ENCODE data around the gene AKAP1. TPM values are rescaled to one million over a fixed set of nuclear protein-coding genes. Genes with fewer than 3 reads are reported as not detected.
"Not testable (repeated sequence)": the region's sequence is repeated elsewhere in the genome, so short reads cannot be mapped to it uniquely, and the experiment has no call there.

The AKAP1 gene
- total RNA-seq, 6 donors from 2014 or later: 51.2 to 147 (median 79.4) TPM

DNA sequence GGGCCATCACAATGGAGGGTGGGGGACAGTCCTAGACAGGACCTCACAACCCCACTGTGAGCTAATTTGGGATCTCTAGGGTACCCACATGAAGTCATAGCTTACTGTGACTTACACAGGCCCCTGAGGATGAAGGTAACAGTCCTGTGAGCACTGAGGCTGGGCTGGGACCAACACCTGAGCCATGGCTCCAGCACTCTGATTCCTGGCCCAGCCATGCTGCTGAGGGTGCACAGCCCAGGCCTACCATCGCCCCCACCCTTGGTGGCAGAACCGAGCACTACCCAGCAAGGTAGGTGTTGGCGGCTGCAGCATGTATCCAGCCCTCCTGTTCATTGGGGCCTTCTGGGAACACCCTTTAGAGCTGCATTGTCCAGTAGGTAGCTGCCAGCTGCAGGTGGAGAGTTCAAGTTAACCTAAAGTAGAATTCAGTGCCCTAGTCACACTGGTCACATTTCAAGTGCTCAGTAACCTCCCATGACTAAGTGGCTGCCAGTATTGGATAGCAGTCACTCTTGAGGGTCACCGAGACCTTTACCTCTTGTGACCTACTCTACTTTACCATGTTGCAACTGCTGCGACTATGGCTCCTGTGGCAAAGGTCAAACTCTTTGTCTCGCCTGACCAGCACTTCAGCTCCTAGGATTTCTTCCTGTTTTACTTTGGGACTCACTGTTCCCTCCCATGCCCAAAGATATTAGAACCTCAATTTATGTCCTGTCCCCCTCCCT lies 11.6 kb downstream of the AKAP1 start:
- no peak overlapping the region for H3K4me3 ChIP-seq
- no peaks in the 10 kb centered on the region for H3K27me3 ChIP-seq
- peaks cover 7 to 44% (median 23%) of the 10 kb centered on the region in 4 donors for H3K4me1 ChIP-seq
- ATAC-seq (ENCODE audit: low FRiP score in 2 of 2) (peak in 1 of 2 donors; percentile 28), DNase-seq (peak in 1 of 2 donors; percentile 63)
- TF ChIP-seq POLR2A (IDR thresholded peaks at IDR 0.05) (no peak), EP300 (IDR thresholded peaks at IDR 0.05) (no peak), POLR2AphosphoS5 (IDR thresholded peaks at IDR 0.05) (peak in 1 of 2 donors; percentile 21)
- TF ChIP-seq, protein P1, sequence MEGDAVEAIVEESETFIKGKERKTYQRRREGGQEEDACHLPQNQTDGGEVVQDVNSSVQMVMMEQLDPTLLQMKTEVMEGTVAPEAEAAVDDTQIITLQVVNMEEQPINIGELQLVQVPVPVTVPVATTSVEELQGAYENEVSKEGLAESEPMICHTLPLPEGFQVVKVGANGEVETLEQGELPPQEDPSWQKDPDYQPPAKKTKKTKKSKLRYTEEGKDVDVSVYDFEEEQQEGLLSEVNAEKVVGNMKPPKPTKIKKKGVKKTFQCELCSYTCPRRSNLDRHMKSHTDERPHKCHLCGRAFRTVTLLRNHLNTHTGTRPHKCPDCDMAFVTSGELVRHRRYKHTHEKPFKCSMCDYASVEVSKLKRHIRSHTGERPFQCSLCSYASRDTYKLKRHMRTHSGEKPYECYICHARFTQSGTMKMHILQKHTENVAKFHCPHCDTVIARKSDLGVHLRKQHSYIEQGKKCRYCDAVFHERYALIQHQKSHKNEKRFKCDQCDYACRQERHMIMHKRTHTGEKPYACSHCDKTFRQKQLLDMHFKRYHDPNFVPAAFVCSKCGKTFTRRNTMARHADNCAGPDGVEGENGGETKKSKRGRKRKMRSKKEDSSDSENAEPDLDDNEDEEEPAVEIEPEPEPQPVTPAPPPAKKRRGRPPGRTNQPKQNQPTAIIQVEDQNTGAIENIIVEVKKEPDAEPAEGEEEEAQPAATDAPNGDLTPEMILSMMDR (IDR thresholded peaks at IDR 0.05): no peak
- WGBS, 2 donors: 77 to 82% methylated on average over 3 to 6 of the region's 6 CpGs
- peak overlapping the region in 2 of 4 donors; percentile 47 to 60 for H3K27ac ChIP-seq
- H3K36me3 ChIP-seq: no peaks in the 10 kb centered on the region
- no peaks in the 10 kb centered on the region for H3K9me3 ChIP-seq

- no peaks in the 10 kb centered on the region for H3K9me3 ChIP-seq
- H3K27ac ChIP-seq: peak overlapping the region in 1 of 4 donors; percentile 21
- DNase-seq (no peak), ATAC-seq (ENCODE audit: low FRiP score in 2 of 2) (no peak)
- no peak overlapping the region for H3K4me3 ChIP-seq
- 0 to 45% methylated on average over 1 to 2 of the region's 2 CpGs for WGBS, 2 donors
- no peaks in the 10 kb centered on the region for H3K27me3 ChIP-seq
- no peaks in the 10 kb centered on the region for H3K36me3 ChIP-seq
- peaks cover 0 to 33% (median 17%) of the 10 kb centered on the region in 4 donors for H3K4me1 ChIP-seq
- no peak for TF ChIP-seq EP300 (IDR thresholded peaks at IDR 0.05)
- TF ChIP-seq, protein P1 (IDR thresholded peaks at IDR 0.05): no peak
- TF ChIP-seq POLR2A (IDR thresholded peaks at IDR 0.05): no peak
These were observed 12.9 kb downstream of the AKAP1 start for GRCh38 chr17:57097832-57098421.

GRCh38 chr17:57099165-57099564 lies 14.1 kb downstream of the AKAP1 start:
- WGBS, 2 donors: 83 to 96% methylated on average over 3 of the region's 3 CpGs
- no peak for ATAC-seq (ENCODE audit: low FRiP score in 2 of 2)

GRCh38 chr17:57102122-57102521 lies 17.1 kb downstream of the AKAP1 start:
- DNase-seq (no peak), ATAC-seq (ENCODE audit: low FRiP score in 2 of 2) (no peak)
- Histone ChIP-seq H3K27ac (no peak overlapping the region), H3K4me3 (no peak overlapping the region), H3K27me3 (no peaks in the 10 kb centered on the region), H3K36me3 (peaks cover 0 to 13% (median 5%) of the 10 kb centered on the region in 4 donors), H3K4me1 (peaks cover 4 to 23% (median 14%) of the 10 kb centered on the region in 4 donors), H3K9me3 (no peaks in the 10 kb centered on the region)
- 73 to 89% methylated on average over 4 of the region's 4 CpGs for WGBS, 2 donors
- TF ChIP-seq EP300 (IDR thresholded peaks at IDR 0.05): no peak
- no peak for TF ChIP-seq POLR2A (IDR thresholded peaks at IDR 0.05)
- TF ChIP-seq, protein P1 (IDR thresholded peaks at IDR 0.05): no peak
- no peak for TF ChIP-seq POLR2AphosphoS5 (IDR thresholded peaks at IDR 0.05)

More at GRCh38 chr17:57099165-57099564, 14.1 kb downstream of the AKAP1 start:
- no peak for TF ChIP-seq EP300 (IDR thresholded peaks at IDR 0.05)
- TF ChIP-seq POLR2A (IDR thresholded peaks at IDR 0.05): no peak
- TF ChIP-seq POLR2AphosphoS5 (IDR thresholded peaks at IDR 0.05): no peak
- TF ChIP-seq, protein P1 (IDR thresholded peaks at IDR 0.05): no peak
- no peaks in the 10 kb centered on the region for H3K36me3 ChIP-seq
- no peak for DNase-seq
- H3K9me3 ChIP-seq: no peaks in the 10 kb centered on the region
- no peak overlapping the region for H3K27ac ChIP-seq
- peaks cover 0 to 33% (median 15%) of the 10 kb centered on the region in 4 donors for H3K4me1 ChIP-seq
- H3K4me3 ChIP-seq: no peak overlapping the region
- H3K27me3 ChIP-seq: no peaks in the 10 kb centered on the region

DNA sequence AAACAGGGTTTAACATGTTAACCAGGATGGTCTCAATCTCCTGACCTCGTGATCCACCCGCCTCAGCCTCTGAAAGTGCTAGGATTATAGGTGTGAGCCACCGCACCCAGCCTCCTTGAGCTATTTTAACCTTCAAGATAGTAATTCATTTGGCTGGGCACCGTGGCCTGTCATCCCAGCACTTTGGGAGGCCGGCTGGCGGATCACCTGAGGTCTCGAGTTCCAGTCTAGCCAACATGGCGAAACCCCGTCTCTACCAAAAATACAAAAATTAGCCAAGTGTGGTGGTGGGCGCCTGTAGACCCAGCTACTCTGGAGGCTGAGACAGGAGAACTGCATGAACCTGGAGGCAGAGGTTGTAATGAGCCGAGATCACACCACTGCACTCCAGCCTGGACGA lies 17.6 kb downstream of the AKAP1 start:
- peaks cover 4 to 21% (median 10%) of the 10 kb centered on the region in 4 donors for H3K4me1 ChIP-seq
- WGBS, 2 donors: 93 to 98% methylated on average over 12 of the region's 12 CpGs

More for the DNA sequence above, 17.6 kb downstream of the AKAP1 start:
- not testable (repeated sequence) for H3K4me3 ChIP-seq; H3K27me3 ChIP-seq; ATAC-seq (ENCODE audit: low FRiP score in 2 of 2); H3K9me3 ChIP-seq; DNase-seq; H3K27ac ChIP-seq
- peaks cover 0 to 13% (median 5%) of the 10 kb centered on the region in 4 donors for H3K36me3 ChIP-seq

All from upper lobe of left lung (tissue), 6 donors.